Hepatocyte (in vitro differentiated cells): ENCODE results near the gene PCSK4. TPM values are rescaled to one million over a fixed set of nuclear protein-coding genes. Genes with fewer than 3 reads are reported as not detected.

Experiments
- DNase-seq: peaks from one replicate; pipeline ENCODE4 v3.0.0-alpha.2; 2016; ENCODE audit warnings: low spot score
- H2AFZ ChIP-seq: fragments of 200-600 bp; sonication (generic); 2 replicates; pipeline ENCODE4 v1.6.0; 2016; ENCODE audit warnings: antibody characterized with exemption, mild to moderate bottlenecking
- H3K27ac ChIP-seq: fragments of 200-600 bp; sonication (generic); 2 replicates; pipeline ENCODE4 v1.5.1; 2016; ENCODE audit warnings: mild to moderate bottlenecking
- H3K27me3 ChIP-seq: fragments of 200-600 bp; sonication (generic); 2 replicates; pipeline ENCODE4 v1.6.1; 2016
- H3K36me3 ChIP-seq: fragments of 200-600 bp; sonication (generic); replicated peaks from 2 replicates; pipeline ENCODE4 v1.5.1; 2016; ENCODE audit warnings: low read depth; ENCODE audit not compliant: insufficient read depth
- H3K4me1 ChIP-seq: fragments of 200-600 bp; sonication (generic); 2 replicates; pipeline ENCODE4 v1.5.1; 2016; ENCODE audit warnings: mild to moderate bottlenecking, moderate library complexity; ENCODE audit not compliant: insufficient read depth
- H3K4me2 ChIP-seq: fragments of 200-600 bp; sonication (generic); 2 replicates; pipeline ENCODE4 v1.6.0; 2016
- H3K4me3 ChIP-seq: fragments of 200-600 bp; sonication (generic); 2 replicates; pipeline ENCODE4 v1.5.1; 2016; ENCODE audit warnings: mild to moderate bottlenecking
- H3K79me2 ChIP-seq: fragments of 200-600 bp; sonication (generic); 2 replicates; pipeline ENCODE4 v1.6.0; 2017; ENCODE audit warnings: mild to moderate bottlenecking
- H3K9me2 ChIP-seq: fragments of 200-600 bp; sonication (generic); replicated peaks from 2 replicates; pipeline ENCODE4 v1.6.0; 2017; ENCODE audit warnings: mild to moderate bottlenecking; ENCODE audit not compliant: insufficient read depth
- H3K9me3 ChIP-seq: fragments of 200-600 bp; sonication (generic); 2 replicates; pipeline ENCODE4 v1.5.1; 2016; ENCODE audit warnings: low read depth, mild to moderate bottlenecking
- H4K20me1 ChIP-seq: fragments of 200-600 bp; sonication (generic); 2 replicates; pipeline ENCODE4 v1.6.0; 2016; ENCODE audit warnings: mild to moderate bottlenecking; ENCODE audit not compliant: insufficient read depth, poor library complexity, severe bottlenecking
- EZH2 ChIP-seq: fragments of 200-600 bp; sonication (generic); IDR thresholded peaks from 2 replicates; pipeline ENCODE4 v1.6.1; 2016; ENCODE audit warnings: antibody characterized with exemption, mild to moderate bottlenecking, borderline replicate concordance
- EZH2phosphoT487 ChIP-seq: fragments of 200-600 bp; sonication (generic); IDR thresholded peaks from one replicate; pipeline ENCODE4 v1.6.1; 2018; ENCODE audit warnings: antibody characterized with exemption, mild to moderate bottlenecking, low read depth, moderate library complexity; ENCODE audit not compliant: unreplicated experiment, severe bottlenecking
- WGBS: methylation state at CpG from one replicate; pipeline ENCODE4 v1.1.6; 2016; ENCODE audit warnings: low lambda C conversion rate; ENCODE audit errors: missing lambda C conversion rate; 5-methylcytosine and 5-hydroxymethylcytosine counted together
- polyA plus RNA-seq: library from polyadenylated mRNA; unstranded; fragments of >200 nt; fragmentation: Nextera tagmentation; extraction: Ambion mirVana; gene quantifications from 2 replicates; pipeline ENCODE4 v1.2.1, GENCODE V29; 2016
- total RNA-seq: library from RNA; depleted of rRNA; stranded (reverse); fragments of >200 nt; gene quantifications from 2 replicates; pipeline ENCODE4 v1.2.3, GENCODE V29; 2014
- TF ChIP-seq, protein P1 (sequence below): fragments of 200-600 bp; sonication (generic); IDR thresholded peaks from 2 replicates; pipeline ENCODE4 v1.5.1; 2016; ENCODE audit warnings: antibody characterized with exemption, mild to moderate bottlenecking; ENCODE audit not compliant: poor library complexity

The PCSK4 gene
- total and polyA plus RNA-seq, 2 experiments from 2014 or later: 7.7 to 9.6 TPM

DNA sequence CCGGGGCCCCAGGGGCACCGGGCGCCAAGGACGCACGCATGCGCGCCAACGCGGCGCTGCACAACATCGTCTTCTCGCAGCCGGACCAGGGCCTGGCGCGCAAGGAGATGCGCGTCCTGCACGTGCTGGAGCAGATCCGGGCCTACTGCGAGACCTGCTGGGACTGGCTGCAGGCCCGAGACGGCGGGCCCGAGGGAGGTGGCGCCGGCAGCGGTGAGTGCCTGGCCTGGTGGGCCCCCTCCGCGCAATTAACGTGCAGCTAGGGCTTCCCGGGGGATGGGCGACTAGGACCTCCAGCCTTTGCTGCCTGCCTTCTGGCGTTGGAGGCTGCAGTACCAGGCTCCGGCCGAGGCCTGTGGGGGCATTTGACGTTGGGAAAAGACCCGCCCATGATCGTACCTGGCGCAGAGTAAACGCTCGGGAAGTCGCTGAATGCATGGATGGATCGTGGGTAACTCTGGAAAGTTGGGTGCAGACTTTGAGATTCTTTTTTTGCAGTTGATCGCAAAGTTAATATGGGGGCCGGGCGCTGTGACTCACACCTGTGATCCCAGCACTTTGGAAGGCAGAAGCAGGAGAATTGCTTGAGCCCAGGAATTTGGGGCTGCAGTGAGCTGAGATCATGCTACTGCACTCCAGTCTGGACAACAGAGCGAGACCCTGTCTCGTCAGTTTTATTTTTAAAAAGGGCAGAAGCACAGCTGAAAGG lies 33.0 kb downstream of the PCSK4 start:
- Histone ChIP-seq H3K4me1 (no peaks in the 10 kb centered on the region), H3K9me2 (no peaks in the 10 kb centered on the region), H3K4me3 (no peak overlapping the region), H3K9me3 (no peaks in the 10 kb centered on the region), H3K27ac (no peak overlapping the region), H4K20me1 (no peaks in the 10 kb centered on the region), H3K27me3 (peaks cover 50% of the 10 kb centered on the region), H2AFZ (no peak overlapping the region), H3K36me3 (no peaks in the 10 kb centered on the region), H3K79me2 (no peaks in the 10 kb centered on the region), H3K4me2 (no peak overlapping the region)
- TF ChIP-seq, protein P1, sequence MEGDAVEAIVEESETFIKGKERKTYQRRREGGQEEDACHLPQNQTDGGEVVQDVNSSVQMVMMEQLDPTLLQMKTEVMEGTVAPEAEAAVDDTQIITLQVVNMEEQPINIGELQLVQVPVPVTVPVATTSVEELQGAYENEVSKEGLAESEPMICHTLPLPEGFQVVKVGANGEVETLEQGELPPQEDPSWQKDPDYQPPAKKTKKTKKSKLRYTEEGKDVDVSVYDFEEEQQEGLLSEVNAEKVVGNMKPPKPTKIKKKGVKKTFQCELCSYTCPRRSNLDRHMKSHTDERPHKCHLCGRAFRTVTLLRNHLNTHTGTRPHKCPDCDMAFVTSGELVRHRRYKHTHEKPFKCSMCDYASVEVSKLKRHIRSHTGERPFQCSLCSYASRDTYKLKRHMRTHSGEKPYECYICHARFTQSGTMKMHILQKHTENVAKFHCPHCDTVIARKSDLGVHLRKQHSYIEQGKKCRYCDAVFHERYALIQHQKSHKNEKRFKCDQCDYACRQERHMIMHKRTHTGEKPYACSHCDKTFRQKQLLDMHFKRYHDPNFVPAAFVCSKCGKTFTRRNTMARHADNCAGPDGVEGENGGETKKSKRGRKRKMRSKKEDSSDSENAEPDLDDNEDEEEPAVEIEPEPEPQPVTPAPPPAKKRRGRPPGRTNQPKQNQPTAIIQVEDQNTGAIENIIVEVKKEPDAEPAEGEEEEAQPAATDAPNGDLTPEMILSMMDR: no peak
- TF ChIP-seq EZH2: peak; percentile 47
- no peak for TF ChIP-seq EZH2phosphoT487
- 40% methylated on average over 35 of the region's 48 CpGs for WGBS
- no peak for DNase-seq

DNA sequence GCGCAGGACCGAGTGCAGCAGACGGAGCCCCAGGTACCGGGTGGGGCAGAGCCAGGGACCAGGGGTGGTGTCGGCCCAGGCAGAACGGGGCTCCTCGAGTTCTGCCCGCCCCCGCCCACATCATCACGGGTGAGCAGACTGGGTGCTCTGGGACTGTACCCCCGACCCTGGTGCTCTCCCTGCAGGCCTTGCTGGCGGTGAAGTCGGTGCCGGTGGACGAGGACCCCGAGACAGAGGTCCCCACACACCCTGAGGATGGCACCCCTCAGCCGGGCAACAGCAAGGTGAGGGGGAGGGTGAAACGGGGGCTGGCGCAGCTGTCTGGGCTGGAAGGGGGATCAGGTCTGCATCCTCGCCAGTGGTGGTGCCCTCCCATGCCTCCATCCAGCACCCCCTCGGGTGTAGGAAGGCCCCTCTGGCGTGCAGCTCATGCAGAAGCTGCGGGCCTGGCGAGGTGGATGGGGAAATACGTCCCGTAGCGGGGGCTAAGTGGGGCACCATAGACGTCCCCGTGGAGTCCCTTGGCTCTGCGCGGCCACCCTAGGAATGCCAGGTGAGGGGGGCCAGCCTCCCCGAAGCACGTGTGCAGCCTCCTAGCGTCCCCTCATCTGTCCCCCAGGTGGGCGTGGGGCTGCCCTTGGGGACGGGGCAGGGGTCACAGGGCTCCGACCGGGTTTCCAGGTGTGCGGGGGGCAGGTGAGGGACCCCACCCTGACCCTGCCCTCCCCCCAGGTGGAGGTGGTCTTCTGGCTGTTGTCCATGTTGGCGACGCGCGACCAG lies 33.8 kb downstream of the PCSK4 start:
- Histone ChIP-seq H3K9me2 (no peaks in the 10 kb centered on the region), H4K20me1 (no peaks in the 10 kb centered on the region), H3K9me3 (no peaks in the 10 kb centered on the region), H2AFZ (no peak overlapping the region), H3K4me1 (no peaks in the 10 kb centered on the region), H3K4me2 (no peak overlapping the region), H3K36me3 (no peaks in the 10 kb centered on the region), H3K79me2 (no peaks in the 10 kb centered on the region), H3K4me3 (no peak overlapping the region), H3K27ac (no peak overlapping the region), H3K27me3 (peaks cover 58% of the 10 kb centered on the region)
- TF ChIP-seq, protein P1: no peak
- TF ChIP-seq EZH2 (no peak), EZH2phosphoT487 (no peak)
- WGBS: 87% methylated on average over 38 of the region's 43 CpGs
- DNase-seq: no peak

DNA sequence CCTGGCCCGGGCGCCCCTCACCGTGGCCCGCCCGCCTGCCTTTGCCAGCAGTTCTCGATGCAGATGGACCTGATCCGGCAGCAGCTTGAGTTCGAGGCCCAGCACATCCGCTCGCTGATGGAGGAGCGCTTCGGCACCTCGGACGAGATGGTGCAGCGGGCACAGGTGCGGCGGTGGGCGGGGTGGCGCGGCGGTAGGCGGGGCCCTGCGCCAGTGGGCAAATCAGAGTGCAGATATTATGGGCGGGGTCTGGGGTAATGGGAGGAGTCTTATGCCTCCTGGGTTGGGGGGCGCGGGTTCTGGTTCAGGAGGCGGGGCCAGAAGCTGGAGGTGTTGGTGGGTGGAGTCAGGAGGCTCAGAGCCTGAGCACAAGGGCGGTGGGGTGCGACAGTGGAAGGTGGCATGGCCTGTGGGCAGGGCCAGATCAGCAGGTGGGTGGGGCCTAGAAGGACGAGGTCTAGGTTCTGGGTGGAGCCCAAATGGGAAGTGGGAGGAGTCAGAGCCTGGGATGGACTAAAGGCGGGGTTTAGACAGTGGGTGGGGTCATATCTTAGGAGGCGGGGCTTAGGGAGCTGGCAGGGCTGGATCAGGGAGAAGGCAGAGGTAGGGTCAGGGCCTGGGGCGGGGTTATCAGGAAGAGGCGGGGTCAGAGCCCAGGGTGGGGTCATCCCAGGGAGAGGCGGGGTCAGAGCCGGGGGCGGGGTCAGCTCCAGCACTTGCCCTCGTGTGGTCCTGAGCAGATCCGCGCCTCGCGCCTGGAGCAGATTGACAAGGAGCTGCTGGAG lies 34.6 kb downstream of the PCSK4 start:
- Histone ChIP-seq H3K36me3 (no peaks in the 10 kb centered on the region), H3K79me2 (no peaks in the 10 kb centered on the region), H2AFZ (no peak overlapping the region), H3K9me3 (no peaks in the 10 kb centered on the region), H3K4me1 (no peaks in the 10 kb centered on the region), H3K4me3 (no peak overlapping the region), H3K4me2 (no peak overlapping the region), H3K27ac (no peak overlapping the region), H3K9me2 (no peaks in the 10 kb centered on the region), H3K27me3 (peaks cover 65% of the 10 kb centered on the region), H4K20me1 (no peaks in the 10 kb centered on the region)
- DNase-seq: peak; percentile 46
- TF ChIP-seq EZH2phosphoT487 (no peak), EZH2 (no peak)
- WGBS: 38% methylated on average over 16 of the region's 42 CpGs
